SKM-1 treated with dmso at 0.1 percent for 144 hours (cell line): ENCODE results near the gene RRAGC.
"Not testable (repeated sequence)": the region's sequence is repeated elsewhere in the genome, so short reads cannot be mapped to it uniquely, and the experiment has no call there.

Experiments
- DNase-seq: peaks from one replicate; lab custom pipeline; 2025; ENCODE audit not compliant: unreplicated experiment; lab: John Stamatoyannopoulos, UW

The RRAGC gene

DNA sequence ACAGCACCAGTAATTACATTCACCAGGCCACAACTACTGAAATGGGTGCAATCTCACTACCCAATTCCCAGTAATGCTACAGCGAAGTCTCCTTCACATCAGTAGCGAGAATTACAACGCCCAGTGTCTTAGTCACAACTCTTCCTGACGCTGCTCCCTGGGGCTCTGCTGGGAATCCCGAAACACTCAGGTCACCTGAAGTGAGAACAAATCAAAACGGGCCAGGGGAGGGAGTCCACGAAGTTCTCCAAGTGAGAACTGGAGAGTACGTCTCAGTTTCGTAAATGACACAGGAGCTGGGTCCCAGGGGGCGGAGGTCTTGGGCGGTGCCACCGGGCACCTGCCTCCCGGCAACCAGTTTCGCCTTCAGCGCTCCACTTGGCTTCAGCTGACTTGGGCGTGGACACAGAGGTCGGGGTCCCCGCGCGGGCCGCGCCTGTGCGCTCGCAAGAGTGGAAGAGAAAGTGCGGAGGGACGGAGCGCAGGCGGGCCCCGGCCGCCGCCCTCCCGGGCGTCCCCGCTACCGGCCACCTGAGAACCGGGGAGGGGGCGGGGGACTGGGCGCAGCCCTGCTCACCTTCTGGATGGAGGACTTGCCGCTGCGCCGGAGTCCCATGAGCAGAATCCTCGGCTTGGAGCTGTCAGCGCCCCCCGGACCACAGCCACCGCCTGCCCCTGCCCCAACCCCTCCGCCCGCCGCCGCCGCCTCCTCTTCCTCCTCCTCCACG lies 575 bp downstream of the RRAGC start:
- DNase-seq, result no peak

- DNase-seq, result no peak
These were observed 6.8 kb downstream of the RRAGC start for GRCh38 chr1:38852780-38853179.

GRCh38 chr1:38848071-38848470 lies 11.5 kb downstream of the RRAGC start:
- DNase-seq, result peak; percentile 86

GRCh38 chr1:38846210-38846609 lies 13.4 kb downstream of the RRAGC start:
- no peak for DNase-seq

GRCh38 chr1:38845088-38845487 lies 14.5 kb downstream of the RRAGC start:
- not testable (repeated sequence) for DNase-seq

GRCh38 chr1:38840281-38840680 lies 19.3 kb downstream of the RRAGC start:
- no peak for DNase-seq

GRCh38 chr1:38839363-38839762 lies 20.2 kb downstream of the RRAGC start:
- DNase-seq, result no peak

GRCh38 chr1:38836316-38836715 lies 23.3 kb downstream of the RRAGC start:
- not testable (repeated sequence) for DNase-seq

DNA sequence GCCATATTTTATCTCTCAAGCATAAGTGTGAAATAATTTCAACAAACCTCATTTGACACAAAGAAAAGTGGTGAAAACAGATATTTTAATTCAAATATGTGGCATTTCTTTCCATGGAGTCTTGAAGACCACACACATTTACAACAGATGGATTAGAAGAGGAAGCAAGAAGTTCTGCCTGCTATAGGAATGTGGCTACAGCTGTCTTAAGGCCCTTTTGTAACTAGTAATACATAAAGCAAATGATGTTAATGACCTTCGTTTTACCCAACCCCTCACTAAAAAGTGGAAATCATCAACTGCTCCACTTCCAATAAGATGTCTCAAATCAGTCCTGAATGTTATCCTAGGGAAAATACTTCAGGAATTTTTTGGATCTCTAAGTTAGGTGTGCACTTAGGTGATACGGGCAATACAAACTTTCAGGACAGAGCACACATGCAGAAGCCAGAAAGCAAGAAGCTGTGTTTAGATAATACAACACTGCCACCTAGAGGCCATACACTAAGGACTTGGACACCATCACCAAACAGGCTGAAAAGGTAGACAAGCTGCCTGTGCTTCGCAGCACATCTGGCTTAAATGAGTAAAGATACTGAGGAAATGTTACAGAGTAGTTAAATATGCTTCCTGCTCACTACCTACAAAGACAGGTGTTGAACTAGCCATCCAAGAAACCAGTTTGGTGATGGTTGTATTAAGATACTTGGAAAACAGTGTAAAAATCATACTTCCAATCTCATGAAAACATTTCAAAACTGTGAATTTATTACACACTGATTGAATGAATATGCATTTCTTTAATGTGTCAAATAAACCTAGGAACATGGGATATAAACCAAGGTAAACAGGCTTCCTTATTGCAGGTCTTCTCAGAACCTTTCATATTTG lies 24.4 kb downstream of the RRAGC start:
- peak; percentile 77 for DNase-seq

DNA sequence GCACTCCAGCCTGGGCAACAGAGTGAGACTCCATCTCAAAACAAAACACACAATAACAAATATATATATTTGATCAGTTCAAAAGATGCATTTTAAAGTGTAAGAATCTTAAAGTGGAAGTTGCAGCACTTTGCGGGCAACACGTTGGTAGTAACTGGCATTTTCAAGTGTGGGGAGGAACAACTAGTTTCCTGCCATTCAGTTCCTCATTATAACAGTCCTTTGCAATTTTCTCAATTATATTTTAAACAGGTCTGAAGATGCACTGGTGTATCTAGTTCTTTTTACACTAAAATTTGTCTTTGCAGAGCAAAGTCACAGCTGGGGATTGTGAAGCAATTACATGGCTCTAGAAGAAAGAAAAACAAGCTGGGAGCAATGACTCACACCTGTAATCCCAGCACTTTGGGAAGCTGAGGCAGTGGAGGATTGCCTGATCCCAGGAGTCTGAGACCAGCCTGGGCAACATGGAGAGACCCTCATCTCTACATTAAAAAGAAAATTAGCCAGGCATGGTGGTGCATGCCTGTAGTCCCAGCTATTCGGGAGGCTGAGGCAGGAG lies 25.3 kb downstream of the RRAGC start:
- DNase-seq, result peak; percentile 81

DNA sequence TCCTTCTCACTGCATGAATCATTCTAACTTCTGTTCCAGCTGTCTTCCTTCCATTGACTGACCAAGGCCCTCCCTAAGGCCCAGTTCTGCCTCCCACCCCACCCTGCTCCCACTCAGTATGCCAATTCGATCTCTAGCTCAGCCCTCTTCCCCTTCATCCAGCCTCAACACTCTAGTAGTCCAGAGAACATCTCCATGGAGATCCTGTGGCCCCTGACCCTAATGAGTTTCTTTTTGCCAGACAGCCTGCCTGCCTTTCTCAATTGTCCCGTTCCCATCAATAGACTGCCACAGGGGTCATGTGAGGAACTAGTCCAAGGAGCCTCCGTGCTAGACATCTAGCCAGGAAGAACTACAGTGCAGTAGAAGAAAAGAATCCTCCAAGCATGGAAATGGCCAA lies 26.4 kb downstream of the RRAGC start:
- no peak for DNase-seq

- DNase-seq, result no peak
These were observed 27.2 kb downstream of the RRAGC start for GRCh38 chr1:38832370-38832734.

GRCh38 chr1:38831731-38832369 lies 27.7 kb downstream of the RRAGC start:
- no peak for DNase-seq

GRCh38 chr1:38829368-38829767 lies 30.2 kb downstream of the RRAGC start:
- no peak for DNase-seq

- no peak for DNase-seq
These were observed 32.3 kb downstream of the RRAGC start for GRCh38 chr1:38827318-38827717.

DNA sequence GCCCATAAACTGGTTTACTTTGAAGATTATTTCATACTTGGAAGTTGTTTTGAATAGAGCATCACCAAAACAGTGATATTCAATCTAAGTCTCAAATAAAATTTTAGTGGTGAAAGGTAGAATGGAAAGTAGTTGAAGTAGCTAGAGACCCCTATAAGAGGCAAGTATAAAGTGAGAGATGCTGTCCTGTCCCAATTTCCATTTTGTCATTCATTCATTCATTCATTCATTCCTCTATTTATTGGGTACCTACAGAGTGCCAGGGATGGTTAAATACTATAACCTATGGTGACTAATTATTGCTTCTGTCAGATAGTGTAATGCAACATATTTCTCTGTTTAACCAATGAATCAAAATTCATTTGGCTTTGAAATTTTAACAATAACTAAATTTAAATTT lies 32.7 kb downstream of the RRAGC start:
- DNase-seq, result no peak

DNA sequence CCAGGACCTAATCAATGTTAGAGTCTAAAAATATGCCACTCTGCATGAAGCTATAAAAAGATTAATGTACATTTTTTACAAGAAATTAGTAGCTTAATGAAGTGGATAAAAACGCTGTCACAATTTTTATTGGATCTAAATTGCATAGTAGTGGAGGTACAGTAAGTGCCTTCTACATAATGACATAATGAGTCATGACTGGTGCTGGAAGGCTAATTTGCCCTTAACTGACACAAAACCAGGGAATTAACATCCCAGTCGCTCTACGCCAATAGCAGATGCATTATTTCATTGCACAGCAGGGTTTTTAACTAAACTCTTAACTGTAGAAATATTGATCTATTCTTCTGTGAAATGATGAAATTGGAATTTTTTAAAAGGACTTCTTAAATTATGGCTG lies 33.3 kb downstream of the RRAGC start:
- no peak for DNase-seq

GRCh38 chr1:38820860-38821259 lies 38.7 kb downstream of the RRAGC start:
- no peak for DNase-seq

- DNase-seq, result no peak
These were observed 40.1 kb downstream of the RRAGC start for GRCh38 chr1:38819516-38819915.

DNA sequence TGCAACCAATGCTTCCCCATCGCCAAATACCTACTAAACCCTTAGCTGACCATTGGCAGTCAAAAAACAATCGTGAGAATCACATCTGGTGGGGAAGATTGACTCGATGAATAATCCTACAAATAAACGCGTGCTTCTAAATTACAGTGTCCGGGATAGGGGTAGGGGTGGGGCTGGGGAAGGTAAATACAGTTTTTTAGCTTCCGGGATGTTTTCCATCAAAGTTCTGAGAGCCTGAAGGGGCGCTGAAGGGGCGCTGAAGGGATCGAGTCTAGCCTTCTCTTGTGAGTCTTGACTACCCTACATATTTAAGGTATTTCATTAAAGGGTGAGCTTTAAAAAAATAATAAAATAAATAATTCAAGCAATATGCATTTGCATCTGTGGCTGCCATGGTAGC lies 40.5 kb downstream of the RRAGC start:
- no peak for DNase-seq

DNA sequence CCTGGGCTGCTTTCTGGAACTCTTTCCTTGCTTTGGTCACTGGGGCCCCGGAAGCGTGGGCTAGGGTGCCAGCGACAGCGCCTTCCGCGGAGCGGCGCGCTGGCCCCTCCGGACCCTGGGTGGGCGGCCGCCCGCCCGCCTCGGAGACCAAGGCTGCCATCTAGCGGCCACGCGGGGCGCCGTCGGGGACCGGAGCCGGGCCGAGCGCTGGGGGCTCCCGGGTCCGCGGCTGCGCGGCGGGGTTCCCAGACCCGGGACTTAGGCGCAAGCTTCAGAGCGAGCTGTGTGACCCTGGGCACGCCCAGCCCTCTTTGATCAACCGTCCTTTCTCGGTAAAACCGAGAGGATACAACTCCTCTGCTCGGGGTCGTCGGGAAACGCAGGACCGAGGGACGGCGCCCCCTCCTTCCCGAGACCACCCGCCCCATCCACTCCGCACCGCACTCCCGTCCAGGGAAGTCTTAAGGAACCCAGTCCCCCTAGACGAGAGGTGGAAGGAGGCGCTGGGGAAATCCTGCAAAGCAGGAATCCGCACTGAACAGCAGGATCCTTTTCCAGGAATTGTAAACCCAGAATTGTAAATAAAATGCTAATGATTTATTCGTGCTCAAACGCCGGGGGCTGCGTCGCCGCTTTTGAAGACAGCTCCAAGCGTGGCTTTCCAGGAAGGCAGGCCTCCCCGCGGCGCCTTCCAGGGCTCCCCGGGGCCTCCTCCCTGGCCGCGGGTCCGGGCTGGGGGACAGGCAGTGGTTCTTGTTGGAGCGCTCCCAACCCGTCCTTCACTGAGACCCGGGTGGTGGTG lies 41.2 kb downstream of the RRAGC start:
- DNase-seq, result no peak
